ENCODE measurements around the gene HIVEP3.

DNA sequence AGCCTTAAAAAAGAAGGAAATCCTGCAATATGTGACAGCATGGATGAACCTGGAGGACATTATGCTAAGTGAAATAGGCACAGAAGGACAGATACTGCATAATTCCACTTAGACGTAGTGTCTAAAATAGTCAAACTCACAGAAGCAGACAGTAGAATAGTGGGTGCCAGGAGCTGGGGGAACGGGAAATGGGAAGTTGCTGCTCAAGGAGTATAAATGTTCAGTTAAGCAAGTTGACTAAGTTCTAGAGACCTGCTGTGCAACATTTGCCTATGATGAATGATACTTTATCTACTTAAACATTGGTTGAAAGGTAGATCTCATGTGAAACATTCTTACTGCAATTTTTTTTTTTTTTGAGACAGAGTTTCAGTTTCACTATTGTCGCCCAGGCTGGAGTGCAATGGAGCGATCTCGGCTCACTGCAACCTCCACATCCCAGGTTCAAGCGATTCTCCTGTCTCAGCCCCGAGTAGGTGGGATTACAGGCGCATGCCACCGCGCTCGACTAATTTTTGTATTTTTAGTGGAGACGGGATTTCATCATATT lies 197.8 kb downstream of the HIVEP3 start:
- TF ChIP-seq ZNF274 (IDR thresholded peaks at IDR 0.05; ENCODE audit: low read depth, low read length) = no peak
- TF ChIP-seq YY1 (IDR thresholded peaks at IDR 0.05; ENCODE audit: insufficient read depth, insufficient read length) = no peak
